Panc1 (cell line): ENCODE measurements around the gene NAPG.
"Not testable (repeated sequence)": the region's sequence is repeated elsewhere in the genome, so short reads cannot be mapped to it uniquely, and the experiment has no call there.

Experiments
- CTCF ChIP-seq: fragments of 450-650 bp; IDR thresholded peaks from 2 replicates; pipeline ENCODE4 v1.5.1; 2017; ENCODE audit warnings: mild to moderate bottlenecking
- TF ChIP-seq, protein P1 (sequence below), 2 experiments: IDR thresholded peaks; 2 replicates each; pipeline ENCODE4 v1.6.1; 2011 to 2012; ENCODE audit warnings: low read depth in 2 of 2, control low read depth in 1 of 2, low read length in 1 of 2, mild to moderate bottlenecking in 1 of 2, moderate library complexity in 1 of 2; ENCODE audit not compliant: insufficient read depth in 1 of 2

- not testable (repeated sequence) for TF ChIP-seq CTCF
- TF ChIP-seq, protein P1, sequence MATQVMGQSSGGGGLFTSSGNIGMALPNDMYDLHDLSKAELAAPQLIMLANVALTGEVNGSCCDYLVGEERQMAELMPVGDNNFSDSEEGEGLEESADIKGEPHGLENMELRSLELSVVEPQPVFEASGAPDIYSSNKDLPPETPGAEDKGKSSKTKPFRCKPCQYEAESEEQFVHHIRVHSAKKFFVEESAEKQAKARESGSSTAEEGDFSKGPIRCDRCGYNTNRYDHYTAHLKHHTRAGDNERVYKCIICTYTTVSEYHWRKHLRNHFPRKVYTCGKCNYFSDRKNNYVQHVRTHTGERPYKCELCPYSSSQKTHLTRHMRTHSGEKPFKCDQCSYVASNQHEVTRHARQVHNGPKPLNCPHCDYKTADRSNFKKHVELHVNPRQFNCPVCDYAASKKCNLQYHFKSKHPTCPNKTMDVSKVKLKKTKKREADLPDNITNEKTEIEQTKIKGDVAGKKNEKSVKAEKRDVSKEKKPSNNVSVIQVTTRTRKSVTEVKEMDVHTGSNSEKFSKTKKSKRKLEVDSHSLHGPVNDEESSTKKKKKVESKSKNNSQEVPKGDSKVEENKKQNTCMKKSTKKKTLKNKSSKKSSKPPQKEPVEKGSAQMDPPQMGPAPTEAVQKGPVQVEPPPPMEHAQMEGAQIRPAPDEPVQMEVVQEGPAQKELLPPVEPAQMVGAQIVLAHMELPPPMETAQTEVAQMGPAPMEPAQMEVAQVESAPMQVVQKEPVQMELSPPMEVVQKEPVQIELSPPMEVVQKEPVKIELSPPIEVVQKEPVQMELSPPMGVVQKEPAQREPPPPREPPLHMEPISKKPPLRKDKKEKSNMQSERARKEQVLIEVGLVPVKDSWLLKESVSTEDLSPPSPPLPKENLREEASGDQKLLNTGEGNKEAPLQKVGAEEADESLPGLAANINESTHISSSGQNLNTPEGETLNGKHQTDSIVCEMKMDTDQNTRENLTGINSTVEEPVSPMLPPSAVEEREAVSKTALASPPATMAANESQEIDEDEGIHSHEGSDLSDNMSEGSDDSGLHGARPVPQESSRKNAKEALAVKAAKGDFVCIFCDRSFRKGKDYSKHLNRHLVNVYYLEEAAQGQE (IDR thresholded peaks at IDR 0.05; ENCODE audit: insufficient read depth in 1 of 2, low read depth in 2 of 2, low read length in 1 of 2), result not testable (repeated sequence)
Observed at GRCh38 chr18:10577842-10578572, 52.2 kb downstream of the NAPG start.
